HG03097 (cell line): ENCODE results near the gene RIMBP2.

Experiments
- ATAC-seq: cut with Tn5 transposase; IDR thresholded peaks from one replicate; pipeline ENCODE4 v1.9.1; 2021; ENCODE audit not compliant: unreplicated experiment, low FRiP score

The RIMBP2 gene

DNA sequence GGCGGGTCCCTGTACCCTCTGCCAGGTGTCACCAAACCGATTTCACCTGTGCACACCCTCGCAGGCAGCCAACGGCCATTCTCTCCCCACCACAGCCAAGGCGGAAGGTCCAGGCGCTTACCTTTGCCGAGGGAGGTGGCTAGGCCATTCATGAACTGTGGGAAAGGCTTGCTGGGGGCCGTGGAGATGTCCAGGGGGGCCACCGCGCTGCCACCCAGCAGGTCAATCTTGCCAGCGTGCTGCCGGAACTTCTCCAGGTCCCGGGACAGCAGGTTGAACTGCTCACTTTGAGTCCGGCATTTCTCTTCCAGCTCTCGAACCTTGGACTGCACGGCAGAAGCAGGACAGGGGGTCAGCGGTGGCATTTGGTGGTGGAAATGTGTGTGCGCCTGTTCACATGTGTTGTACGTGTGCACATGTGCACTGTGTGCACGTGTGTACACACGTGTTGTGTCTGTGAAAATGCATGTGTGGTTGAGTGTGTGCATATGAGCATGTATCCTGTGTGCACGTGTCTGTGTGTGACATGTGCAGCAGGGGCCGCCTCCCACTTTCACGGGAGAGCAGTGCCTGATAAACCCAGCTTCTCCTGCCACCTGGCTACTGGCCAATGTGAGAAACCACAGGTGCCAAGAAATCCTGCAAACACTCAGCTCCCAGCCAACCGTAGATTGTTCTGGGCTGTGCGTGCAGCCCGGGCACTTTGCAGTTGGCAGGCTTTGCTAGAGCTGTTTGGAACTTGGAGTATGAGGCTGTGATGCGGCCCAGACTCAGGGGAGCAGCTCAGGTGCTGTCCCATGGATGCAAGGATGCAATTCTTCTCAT is 259.5 kb downstream of the RIMBP2 start:
- ATAC-seq: no peak

DNA sequence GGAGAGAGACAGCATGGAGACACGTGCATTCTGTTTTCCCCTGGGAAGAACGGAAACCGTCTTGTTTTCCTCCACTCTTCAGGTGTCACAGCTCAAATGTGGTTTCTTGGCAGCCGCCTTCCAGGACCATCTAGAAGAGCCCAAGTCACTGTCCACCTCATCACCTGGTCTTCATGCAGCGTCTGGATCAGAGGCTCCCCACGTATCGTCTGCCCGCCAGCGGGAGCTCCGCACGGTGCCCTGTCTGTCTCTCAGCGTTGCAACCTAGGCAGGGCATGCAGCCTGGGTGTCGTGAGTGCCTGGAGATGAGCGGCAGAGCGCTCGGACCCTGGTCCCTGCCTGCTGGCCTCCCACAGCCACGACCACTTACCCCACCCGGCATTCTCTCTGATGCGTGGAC is 260.9 kb downstream of the RIMBP2 start:
- ATAC-seq: no peak

DNA sequence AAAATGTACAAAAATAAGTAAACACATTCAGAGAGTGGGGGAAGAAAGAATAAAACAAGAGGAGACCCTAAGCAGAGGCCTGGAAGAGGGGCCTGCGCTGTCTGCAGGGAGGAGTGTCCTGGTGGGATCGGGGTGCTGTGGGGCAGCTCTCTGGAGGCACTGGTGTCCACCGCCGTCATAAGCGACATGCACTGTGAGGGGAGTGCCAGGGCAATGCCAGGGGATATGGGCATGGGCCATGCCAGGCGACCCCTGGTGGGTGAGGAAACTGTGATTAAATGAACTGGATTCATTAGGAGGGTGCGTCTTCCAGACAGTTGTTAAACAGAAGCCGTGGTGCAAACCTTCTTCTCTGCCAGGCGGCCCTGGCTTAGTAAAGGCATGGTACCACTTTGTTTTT is 261.8 kb downstream of the RIMBP2 start:
- no peak for ATAC-seq

DNA sequence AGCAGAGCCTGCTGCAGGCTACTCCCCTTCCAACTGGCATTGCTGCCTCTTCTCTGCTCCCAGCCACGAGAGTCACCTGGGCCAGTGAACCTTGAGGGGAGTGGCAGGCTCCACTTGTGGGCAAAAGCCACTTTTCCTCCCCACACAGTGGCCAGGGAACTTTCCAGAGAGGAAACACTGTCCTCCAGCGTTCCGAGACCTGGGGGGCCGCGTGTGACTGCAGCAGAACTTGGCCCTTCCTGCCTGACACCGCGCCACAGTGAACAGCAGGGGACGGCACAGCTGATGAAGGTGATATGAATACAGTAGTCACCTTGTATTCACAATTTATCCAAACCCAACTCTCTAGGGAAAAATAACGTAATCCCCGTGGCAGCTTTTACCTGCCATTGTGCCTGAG is 263.6 kb downstream of the RIMBP2 start:
- ATAC-seq: no peak

DNA sequence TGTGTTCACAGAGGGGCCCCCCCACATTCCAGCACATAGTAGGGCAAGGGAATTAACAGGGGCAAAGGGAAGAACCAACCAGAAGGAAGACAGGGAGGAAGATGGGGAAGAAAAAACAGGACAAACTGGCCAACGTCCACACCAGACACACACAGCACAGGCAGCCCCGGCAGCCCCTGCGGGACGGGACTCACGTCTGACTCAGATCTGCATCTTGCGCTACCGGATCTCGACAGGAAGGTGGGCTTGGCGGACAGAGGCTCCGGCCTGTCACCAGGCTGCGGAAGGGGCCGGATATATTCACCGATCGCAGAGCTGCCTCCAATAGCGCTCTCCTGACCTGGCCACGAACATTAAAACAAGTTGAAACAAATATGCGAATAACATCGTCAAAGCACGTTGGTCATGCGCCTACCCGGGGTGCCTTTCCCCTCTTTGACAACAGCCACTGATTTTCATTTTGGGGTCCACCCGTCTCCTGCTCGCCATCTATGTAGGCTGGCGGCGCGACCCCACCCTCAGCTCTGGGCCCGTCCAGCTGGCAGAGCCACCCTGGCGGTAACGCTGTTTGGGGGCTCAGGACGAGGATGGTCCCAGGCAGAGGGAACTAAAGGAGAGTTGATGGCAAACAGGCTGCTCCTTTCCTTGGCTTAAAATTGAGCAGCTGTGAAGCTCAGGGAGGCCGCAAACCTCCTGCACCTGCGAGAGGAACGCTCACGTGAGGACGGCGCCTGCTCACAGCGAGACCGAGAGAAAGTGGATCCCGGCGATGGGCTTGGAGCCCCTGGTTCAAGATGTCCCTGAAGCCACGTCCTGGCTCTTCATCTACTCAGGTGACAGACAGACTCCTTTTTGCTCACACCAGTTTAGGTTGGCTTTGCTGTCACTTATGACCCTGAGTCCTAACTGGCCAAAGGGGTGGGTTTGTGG is 264.8 kb downstream of the RIMBP2 start:
- ATAC-seq: no peak

DNA sequence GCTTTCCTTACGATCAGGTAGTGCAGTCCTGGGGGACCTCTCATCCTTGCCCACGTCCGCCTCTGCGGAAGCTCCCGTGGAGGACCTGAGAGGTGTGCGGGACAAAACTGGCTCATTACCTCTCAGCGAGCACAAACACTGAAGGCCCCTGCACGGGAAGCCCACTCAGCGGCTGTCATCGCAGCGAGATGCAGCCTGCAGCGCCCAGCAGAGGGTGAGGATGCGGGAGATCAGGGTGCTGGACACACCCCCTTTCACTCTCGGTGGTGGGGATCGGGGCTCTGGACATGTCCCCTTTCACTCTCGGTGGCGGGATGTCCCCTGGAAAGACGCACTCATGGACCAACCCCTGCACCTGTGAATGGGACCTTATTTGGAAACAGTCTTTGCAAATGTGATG is 266.8 kb downstream of the RIMBP2 start:
- ATAC-seq: no peak

DNA sequence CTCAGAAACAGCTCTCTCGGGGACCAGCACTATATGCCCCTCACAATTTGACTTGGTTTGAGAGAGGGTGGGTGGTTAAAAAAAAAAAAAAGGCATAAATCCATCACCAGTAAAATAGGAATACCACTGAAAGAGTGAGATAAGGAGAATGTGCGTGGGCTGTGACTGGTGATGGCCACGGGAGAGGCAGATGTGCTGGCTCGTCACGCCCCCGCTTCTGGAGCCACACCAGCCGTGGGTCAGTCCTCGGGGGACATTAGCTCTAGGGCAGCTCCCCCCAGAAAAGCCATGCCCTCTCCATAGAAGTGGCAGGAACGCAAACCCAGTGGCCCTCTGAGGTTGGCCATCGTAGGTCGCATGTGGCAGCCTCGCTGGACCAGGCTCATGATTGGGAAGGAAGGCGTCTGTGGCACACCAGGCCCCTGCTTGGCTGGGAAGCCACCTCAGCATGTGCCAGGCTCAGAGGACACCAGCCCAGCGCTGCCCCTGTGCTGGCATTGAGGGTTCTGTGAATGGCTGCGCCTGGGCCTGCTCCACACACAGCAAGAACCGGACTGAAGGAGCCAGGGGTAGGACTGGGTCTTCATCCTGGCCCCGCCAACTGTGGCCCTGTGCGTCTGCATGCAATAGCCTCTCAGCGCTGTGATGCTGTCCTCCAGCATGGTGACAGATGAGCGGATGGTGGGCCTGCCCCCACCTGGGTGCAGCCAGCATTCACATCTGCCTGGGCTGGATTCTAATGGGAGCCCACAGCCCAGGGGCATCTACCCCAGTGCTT is 267.9 kb downstream of the RIMBP2 start:
- no peak for ATAC-seq

DNA sequence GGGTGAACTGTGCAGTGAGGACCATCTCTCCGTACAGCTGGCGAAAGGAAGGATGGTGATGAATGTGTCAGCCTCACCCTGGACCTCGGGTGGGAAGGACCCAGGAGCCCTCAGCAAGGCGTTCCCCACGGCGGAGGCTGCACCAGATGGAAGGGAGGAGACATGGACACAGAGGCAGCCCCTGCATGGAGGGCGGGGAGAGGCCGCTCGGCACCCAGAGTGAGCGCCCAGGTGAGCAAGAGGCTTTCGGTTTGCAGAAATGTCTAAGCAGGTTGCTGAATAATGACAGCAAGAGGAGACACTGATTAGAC is 268.5 kb downstream of the RIMBP2 start:
- no peak for ATAC-seq

DNA sequence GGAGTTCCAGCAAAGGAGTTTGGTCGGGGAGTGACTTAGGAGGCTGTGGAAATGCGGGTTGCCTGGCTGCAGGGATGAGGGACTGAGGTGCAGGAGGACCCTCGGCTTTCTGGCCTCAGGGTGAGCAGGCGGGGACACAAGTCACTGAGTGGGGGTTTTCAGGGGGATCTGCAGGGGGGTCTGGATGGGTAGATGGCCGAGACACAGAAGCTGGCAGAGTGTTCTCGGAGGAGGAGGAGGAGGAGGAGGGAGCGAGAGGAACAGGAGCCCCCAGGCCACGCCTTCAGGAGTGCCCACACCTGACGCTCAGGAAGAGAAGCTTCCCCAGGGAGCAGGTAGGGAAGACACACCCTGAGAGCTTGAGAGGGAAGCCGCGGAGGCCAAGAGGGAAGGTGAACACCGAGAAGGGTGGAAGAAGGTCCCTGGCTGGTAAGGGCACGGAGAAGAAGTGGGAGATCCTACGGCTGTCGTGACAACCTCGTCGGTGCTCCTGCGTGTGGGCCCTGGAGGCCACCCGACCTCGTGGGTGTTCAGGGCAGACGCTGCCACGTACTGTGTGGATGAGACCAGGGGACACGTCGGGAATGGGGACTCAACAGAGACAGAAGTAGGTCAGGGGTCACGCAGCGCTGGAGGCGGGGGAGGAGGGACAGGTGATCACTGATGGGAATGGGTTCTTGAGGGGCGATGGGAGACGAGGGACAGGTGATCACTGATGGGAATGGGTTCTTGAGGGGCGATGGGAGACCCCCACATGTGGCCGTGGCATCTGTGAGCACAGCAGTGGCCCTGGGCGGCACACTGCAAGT is 269.0 kb downstream of the RIMBP2 start:
- no peak for ATAC-seq

DNA sequence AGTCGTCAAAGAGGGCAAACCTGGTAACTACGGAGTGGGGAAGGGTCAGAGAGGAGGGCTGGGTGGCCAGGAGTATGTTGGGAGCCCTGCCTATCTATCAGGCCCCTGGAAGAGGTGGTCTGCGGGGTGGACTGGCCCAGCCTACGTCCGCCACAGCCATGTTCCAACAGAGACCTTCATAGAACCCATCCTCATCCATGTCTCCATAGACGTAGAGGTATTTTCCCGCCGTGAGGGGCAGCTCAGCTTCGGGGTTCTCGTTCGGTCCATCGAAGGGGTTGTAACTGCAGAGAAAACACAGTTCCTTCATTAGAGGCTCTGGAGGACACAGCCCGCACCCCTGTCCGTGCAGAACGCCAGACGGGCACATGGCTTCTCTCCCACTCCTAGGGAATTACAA is 271.1 kb downstream of the RIMBP2 start:
- no peak for ATAC-seq

DNA sequence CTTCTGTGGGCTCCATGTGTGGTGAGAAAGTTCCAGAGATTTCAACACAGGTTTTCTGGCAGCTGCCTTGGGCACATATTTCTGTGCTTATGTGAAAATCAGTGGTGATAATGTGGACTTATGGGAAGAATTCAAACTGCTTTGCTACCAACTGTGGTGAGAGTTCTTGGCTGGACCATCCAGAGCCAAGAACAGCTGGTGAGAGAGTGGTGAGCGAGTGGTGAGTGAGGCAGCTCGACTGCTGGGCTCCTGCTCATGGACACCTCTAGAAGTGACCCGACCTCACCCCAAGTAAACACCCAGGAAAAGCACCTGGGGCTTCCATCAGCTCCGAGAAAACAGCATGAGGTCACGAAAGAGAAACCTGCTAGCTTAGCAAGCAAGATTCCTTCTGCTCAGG is 272.0 kb downstream of the RIMBP2 start:
- ATAC-seq: no peak

DNA sequence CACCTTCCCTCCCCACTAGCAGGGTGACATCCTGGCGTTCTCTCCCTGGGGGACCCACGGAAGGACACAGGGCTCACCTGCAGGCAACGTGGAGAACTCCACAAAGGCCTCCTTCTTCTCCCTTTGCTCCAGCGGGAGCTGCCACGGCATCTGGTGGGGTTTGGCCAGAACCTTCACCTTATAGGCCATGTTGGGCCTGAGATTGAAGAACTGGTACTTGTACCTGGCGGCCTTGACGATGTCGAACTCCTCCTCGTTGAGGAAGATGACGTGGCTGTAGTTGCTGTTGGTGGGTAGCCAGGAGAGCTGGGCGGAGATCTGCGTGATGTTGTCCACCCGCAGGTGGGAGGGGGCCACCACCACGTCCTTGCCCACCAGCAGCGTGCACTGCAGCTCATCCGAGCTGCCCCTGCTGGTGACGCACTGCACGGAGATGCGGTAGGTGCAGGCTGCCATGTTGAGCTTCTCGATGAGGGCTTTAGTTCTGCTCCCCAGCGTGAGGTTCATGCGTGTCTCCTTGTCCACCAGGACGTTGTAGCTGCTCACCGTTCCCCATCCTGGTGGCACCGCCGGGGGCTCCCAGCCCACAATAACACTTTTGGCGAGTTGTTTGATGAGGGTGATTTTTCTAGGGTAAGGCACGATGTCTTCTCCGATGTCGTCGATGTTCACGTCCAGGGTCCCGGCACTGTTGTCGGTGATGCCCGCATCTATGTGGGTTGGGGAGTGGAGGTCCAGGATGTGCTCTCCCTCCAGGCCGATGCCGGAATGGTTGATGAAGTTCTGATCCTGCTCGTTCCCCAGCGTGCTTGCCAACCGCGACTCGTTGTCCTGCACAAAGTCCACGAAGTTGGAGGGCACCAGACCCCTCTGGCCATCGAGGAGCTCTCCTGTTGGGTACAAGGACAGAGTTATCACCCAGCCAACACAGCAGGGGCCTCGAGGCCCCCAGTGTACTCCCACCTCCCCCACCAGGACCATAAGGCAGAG is 274.0 kb downstream of the RIMBP2 start:
- no peak for ATAC-seq

DNA sequence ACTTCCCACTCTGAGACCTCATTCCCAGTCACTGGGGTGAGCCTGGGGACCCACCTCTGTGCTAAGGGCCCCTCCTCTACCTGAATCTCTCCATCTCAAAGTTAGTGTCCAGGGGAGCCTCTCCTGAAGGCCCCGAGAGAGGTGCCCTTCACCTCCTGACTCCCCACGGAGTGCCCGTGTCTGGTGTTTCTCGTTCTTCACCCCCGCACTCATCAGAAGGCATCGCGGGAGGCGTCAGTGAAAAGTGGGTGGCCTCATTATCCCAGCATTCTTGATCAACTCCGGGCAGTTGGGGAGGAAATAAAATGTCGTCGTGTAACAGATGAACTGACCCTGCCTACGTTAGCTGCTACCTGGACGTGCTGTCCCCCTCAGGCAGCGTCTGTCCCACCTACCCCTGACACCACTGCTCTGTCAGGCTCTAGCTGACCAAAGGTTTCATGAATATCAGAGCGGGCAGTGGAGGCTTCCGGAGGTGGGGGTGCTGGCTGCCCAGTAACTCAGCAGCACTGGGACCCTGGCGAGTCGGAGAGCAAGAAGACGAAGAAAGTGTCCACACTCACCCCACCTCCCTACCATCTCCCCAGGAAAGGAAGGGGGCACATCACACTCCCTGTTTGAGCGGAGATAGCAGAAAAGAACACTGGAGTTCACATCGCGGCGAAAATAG is 275.6 kb downstream of the RIMBP2 start:
- no peak for ATAC-seq

DNA sequence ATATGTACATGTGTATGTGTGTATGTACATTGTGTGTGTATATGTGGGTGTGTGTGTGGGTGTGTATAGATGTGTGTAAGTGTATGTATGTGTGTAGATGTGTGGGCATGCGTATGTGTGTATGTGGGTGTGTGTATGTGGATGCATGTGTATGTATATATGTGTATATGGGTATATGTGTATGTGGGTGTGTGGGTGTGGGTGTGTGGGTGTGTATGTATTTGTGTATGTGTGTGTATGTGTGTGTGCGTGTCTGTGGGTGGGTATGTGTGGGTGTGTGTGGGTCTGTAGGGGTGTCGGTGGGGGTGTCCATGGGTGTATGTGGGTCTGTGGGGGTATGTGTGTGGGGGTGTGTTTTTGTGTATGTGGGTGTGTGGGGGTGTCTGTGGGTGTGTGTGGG is 276.8 kb downstream of the RIMBP2 start:
- no peak for ATAC-seq

DNA sequence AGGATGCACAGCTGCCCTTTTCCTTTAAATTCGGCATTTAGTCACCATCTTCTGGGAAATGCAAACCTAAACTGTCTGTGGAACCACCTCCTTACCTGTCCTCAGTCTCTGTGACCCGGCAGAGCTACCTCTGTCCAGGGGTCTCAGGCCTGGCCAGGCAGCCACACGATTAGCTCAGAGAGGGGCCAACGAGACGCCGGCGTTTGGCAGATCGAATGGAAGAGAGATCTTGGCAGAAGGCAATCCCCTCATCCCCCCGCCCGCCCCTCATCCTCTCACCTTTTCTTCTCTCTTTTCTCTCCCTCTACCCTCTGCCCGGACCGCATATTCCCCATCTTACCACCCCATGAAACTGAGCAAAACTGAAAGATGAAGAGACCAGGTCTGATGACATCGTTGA is 277.4 kb downstream of the RIMBP2 start:
- no peak for ATAC-seq

DNA sequence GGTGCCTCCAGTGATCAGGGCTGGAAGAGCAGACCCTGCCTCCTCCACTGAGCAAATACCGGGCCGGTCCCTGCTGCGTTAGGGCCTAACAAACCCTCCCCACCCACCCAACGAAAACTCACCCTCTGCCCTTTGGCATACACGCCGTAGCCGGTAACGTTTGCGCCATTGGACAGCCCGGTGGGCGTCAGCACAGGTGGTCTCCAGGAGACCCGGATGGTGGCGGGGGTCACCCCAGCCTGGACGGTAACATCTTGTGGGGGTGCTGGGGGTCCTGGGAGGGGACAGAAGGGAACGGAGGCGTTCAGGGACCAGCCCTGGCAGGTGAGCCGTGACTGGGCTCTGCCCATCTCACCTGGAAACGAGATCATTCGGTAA is 277.9 kb downstream of the RIMBP2 start:
- no peak for ATAC-seq

DNA sequence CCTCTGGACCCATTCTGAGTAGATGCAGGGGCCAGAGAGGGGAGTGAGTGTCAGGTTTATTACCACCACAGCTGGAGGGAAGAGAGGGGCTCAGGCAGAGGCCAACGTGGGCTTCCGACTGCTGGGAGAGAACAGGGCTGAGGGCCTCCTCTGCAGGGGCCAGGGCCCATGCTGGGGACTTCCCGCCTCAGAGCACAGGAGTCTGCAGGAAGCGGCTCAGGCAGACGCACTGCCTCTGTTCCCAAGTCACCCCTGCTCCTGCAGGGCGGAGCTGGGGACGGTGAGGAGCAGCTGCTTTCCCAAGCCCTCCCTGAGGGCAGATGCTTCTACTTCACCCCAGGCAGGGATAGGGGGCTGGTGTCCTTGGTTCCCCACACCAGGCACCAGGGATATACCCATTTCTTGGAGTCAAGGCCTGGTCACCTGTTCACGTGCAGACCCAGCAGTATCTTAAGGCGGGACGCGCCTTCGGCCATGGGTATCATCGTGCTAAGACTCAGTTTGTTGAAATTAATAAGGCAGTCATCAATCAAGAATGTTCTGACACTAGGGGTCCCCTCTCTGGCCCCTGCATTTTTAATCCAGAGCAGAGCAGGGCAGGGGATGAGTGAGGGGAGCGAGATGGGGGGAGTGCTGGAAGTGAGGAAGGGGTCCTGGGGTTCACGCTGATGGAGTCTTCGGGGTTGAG is 278.4 kb downstream of the RIMBP2 start:
- ATAC-seq: no peak
